ENCODE results near the gene TGM3.

TGM3 gene

GRCh38 chr20:2295886-2296515 lies at the start of gene TGM3:
TGM3 (plus strand) TSS chr20:2296001; CDS start chr20:2296064, 63 bp downstream.
- Histone ChIP-seq H3K4me2 (ENCODE audit: low read length) (no peak within 1 kb of the TSS), H3K9me2 (ENCODE audit: low read depth, low read length) (no peaks in the 10 kb centered on the region), H2AFZ (ENCODE audit: low read length) (no peak within 1 kb of the TSS)

GRCh38 chr20:2246069-2246491 lies 49.7 kb upstream of the TGM3 start:
- no peak overlapping the region for H3K4me3 ChIP-seq (ENCODE audit: low read depth, low read length, poor library complexity, severe bottlenecking)
- no peak overlapping the region for H3K27ac ChIP-seq (ENCODE audit: low read depth, low read length, poor library complexity, severe bottlenecking)
- H3F3A ChIP-seq (ENCODE audit: insufficient read depth, low read length) = no peaks in the 10 kb centered on the region
- no peak overlapping the region for H3K9ac ChIP-seq (ENCODE audit: low read length)
- H3K9me2 ChIP-seq (ENCODE audit: low read depth, low read length) = no peaks in the 10 kb centered on the region
- H3K4me2 ChIP-seq (ENCODE audit: low read length) = no peak overlapping the region
- no peaks in the 10 kb centered on the region for H4K20me1 ChIP-seq (ENCODE audit: insufficient read depth, low read length)
- H3K79me2 ChIP-seq (ENCODE audit: insufficient read depth, low read length) = no peaks in the 10 kb centered on the region
- TF ChIP-seq EZH2 (IDR thresholded peaks at IDR 0.05; ENCODE audit: borderline replicate concordance, low read length) = no peak
- no peaks in the 10 kb centered on the region for H3K4me1 ChIP-seq (ENCODE audit: insufficient read depth, low read length, severe bottlenecking)
- no peaks in the 10 kb centered on the region for H3K27me3 ChIP-seq (ENCODE audit: insufficient read depth, low read length)
- H2AFZ ChIP-seq (ENCODE audit: low read length) = no peak overlapping the region
- H3K36me3 ChIP-seq (ENCODE audit: insufficient read depth, low read length) = no peaks in the 10 kb centered on the region
- H3K9me3 ChIP-seq (ENCODE audit: low read length) = no peaks in the 10 kb centered on the region

More at GRCh38 chr20:2295886-2296515, at the start of gene TGM3:
- Histone ChIP-seq H3K4me1 (ENCODE audit: insufficient read depth, low read length, severe bottlenecking) (peaks cover 7% of the 10 kb centered on the region), H3K9ac (ENCODE audit: low read length) (no peak within 1 kb of the TSS), H3K79me2 (ENCODE audit: insufficient read depth, low read length) (no peaks in the 10 kb centered on the region), H3K4me3 (ENCODE audit: low read depth, low read length, poor library complexity, severe bottlenecking) (no peak within 1 kb of the TSS), H3K27ac (ENCODE audit: low read depth, low read length, poor library complexity, severe bottlenecking) (no peak within 1 kb of the TSS), H3K9me3 (ENCODE audit: low read length) (no peaks in the 10 kb centered on the region), H4K20me1 (ENCODE audit: insufficient read depth, low read length) (no peaks in the 10 kb centered on the region), H3K27me3 (ENCODE audit: insufficient read depth, low read length) (no peaks in the 10 kb centered on the region; the same call in none of the 2 replicates), H3K36me3 (ENCODE audit: insufficient read depth, low read length) (no peaks in the 10 kb centered on the region), H3F3A (ENCODE audit: insufficient read depth, low read length) (no peaks in the 10 kb centered on the region)
- TF ChIP-seq EZH2 (IDR thresholded peaks at IDR 0.05; ENCODE audit: borderline replicate concordance, low read length) (no peak), CTCF (IDR thresholded peaks at IDR 0.05; ENCODE audit: low read length) (no peak)

- Histone ChIP-seq H3K9ac (ENCODE audit: low read length) (no peak overlapping the region), H2AFZ (ENCODE audit: low read length) (no peak overlapping the region), H3K27me3 (ENCODE audit: insufficient read depth, low read length) (no peaks in the 10 kb centered on the region), H3K4me2 (ENCODE audit: low read length) (no peak overlapping the region), H3K9me3 (ENCODE audit: low read length) (no peaks in the 10 kb centered on the region), H3K4me1 (ENCODE audit: insufficient read depth, low read length, severe bottlenecking) (no peaks in the 10 kb centered on the region), H3K9me2 (ENCODE audit: low read depth, low read length) (no peaks in the 10 kb centered on the region), H4K20me1 (ENCODE audit: insufficient read depth, low read length) (no peaks in the 10 kb centered on the region), H3K36me3 (ENCODE audit: insufficient read depth, low read length) (no peaks in the 10 kb centered on the region), H3F3A (ENCODE audit: insufficient read depth, low read length) (no peaks in the 10 kb centered on the region), H3K79me2 (ENCODE audit: insufficient read depth, low read length) (no peaks in the 10 kb centered on the region), H3K4me3 (ENCODE audit: low read depth, low read length, poor library complexity, severe bottlenecking) (no peak overlapping the region), H3K27ac (ENCODE audit: low read depth, low read length, poor library complexity, severe bottlenecking) (no peak overlapping the region)
- TF ChIP-seq EZH2 (IDR thresholded peaks at IDR 0.05; ENCODE audit: borderline replicate concordance, low read length) (no peak), CTCF (IDR thresholded peaks at IDR 0.05; ENCODE audit: low read length) (no peak)
These were observed 47.0 kb upstream of the TGM3 start for GRCh38 chr20:2248837-2249236.

- no peak overlapping the region for H3K9ac ChIP-seq (ENCODE audit: low read length)
- H3K27me3 ChIP-seq (ENCODE audit: insufficient read depth, low read length) = no peaks in the 10 kb centered on the region
- H3K4me1 ChIP-seq (ENCODE audit: insufficient read depth, low read length, severe bottlenecking) = no peaks in the 10 kb centered on the region
- H3K4me3 ChIP-seq (ENCODE audit: low read depth, low read length, poor library complexity, severe bottlenecking) = no peak overlapping the region
- no peaks in the 10 kb centered on the region for H3K9me3 ChIP-seq (ENCODE audit: low read length)
- H3F3A ChIP-seq (ENCODE audit: insufficient read depth, low read length) = no peaks in the 10 kb centered on the region
- H3K36me3 ChIP-seq (ENCODE audit: insufficient read depth, low read length) = no peaks in the 10 kb centered on the region
- TF ChIP-seq EZH2 (IDR thresholded peaks at IDR 0.05; ENCODE audit: borderline replicate concordance, low read length) (no peak), CTCF (IDR thresholded peaks at IDR 0.05; ENCODE audit: low read length) (no peak)
- H4K20me1 ChIP-seq (ENCODE audit: insufficient read depth, low read length) = no peaks in the 10 kb centered on the region
- H3K4me2 ChIP-seq (ENCODE audit: low read length) = no peak overlapping the region
- no peak overlapping the region for H2AFZ ChIP-seq (ENCODE audit: low read length)
- H3K9me2 ChIP-seq (ENCODE audit: low read depth, low read length) = no peaks in the 10 kb centered on the region
- H3K27ac ChIP-seq (ENCODE audit: low read depth, low read length, poor library complexity, severe bottlenecking) = no peak overlapping the region
- H3K79me2 ChIP-seq (ENCODE audit: insufficient read depth, low read length) = no peaks in the 10 kb centered on the region
These were observed 45.9 kb upstream of the TGM3 start for GRCh38 chr20:2249935-2250334.
